GM19468 (cell line): ENCODE measurements around the gene NEURL4.

Source experiments
- ATAC-seq: cut with Tn5 transposase; IDR thresholded peaks from one replicate; pipeline ENCODE4 v1.9.1; 2021; ENCODE audit warnings: mild to moderate bottlenecking, moderate library complexity, moderate number of reproducible peaks; ENCODE audit not compliant: unreplicated experiment; ENCODE audit errors: extremely low read depth

The NEURL4 gene

DNA sequence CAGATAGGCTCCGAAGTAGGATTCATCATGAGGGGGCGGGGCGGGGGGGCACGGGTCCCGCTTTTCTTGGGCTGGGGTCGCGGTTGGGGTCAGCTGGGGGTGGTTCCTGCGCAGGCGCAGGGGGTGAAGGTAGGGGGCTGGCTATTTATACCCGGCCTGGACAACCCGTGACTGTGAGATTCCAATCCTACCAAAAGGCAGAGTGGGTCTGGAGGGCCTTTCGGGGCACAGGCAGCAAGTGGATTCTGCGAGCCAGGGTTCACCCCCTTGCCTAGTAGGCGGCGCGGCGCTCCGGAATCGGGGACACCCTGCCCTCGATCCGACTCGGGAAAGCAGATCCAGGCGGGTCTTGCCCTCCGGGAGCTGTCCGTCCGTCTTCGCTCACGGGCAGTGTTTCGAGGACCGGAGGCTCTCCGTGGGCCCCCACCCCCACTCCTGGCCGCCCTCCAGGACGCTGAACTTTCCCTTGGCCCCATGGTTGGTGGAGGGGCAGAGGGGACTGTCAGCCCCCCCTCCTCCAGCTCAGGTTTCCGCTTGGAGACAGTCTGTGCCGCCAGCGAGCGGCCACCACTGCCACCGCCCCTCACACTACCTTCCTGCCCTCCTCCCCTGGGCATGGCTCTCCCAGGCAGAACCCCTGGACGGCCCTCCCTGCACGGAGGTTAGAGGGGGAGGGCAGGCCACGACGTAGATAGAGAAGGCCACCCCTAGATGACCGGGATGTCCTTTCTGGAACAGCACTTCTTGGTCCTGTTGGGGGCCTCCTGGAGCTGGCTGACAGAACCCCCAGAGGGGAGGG is 47.0 kb downstream of the NEURL4 start:
- ATAC-seq, result no peak

DNA sequence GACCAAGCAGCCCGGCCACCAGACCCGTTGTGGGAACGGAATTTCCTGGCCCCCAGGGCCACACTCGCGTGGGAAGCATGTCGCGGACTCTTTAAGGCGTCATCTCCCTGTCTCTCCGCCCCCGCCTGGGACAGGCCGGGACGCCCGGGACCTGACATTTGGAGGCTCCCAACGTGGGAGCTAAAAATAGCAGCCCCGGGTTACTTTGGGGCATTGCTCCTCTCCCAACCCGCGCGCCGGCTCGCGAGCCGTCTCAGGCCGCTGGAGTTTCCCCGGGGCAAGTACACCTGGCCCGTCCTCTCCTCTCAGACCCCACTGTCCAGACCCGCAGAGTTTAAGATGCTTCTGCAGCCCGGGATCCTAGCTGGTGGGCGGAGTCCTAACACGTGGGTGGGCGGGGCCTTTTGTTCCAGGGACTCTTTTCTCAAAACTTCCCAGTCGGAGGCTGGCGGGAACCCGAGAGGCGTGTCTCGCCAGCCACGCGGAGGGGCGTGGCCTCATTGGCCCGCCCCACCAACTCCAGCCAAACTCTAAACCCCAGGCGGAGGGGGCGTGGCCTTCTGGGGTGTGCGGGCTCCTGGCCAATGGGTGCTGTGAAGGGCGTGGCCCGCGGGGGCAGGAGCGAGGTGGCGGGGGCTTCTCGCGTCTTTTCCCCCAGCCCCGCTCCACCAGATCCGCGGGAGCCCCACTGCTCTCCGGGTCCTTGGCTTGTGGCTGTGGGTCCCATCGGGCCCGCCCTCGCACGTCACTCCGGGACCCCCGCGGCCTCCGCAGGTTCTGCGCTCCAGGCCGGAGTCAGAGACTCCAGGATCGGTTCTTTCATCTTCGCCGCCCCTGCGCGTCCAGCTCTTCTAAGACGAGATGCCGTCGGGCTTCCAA is 47.8 kb downstream of the NEURL4 start, which contains the start of gene SLC2A4:
SLC2A4 (plus strand) TSS at position 645 of the 879 bp plus-strand sequence; CDS start at position 862, 217 bp downstream.
- no peak for ATAC-seq

DNA sequence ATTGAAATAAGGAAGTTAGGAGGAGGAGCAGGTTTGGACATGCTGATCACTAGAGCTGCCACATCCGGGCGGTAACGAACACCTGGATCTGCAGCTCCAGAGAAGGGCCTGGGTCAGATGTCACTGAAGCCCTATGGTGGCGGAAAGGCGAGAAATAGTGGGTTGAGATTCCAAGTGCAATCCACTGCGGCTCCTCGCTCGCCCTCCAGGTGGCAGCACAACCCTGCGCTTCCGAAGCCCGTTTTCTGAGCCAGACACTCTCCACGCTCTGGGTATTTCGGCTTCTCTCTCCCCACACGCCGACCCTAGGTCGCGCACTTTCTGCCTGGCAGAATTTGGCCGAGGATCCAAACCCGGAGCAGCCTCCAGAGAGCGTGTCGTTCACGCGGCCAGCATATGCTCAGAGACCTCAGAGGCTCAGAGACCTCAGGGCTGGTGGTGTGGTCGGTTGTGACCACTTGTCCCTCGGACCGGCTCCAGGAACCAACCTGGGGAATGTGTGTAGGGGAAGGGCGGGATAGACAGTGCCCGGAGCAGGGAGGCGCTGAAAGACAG is 48.5 kb downstream of the NEURL4 start:
- no peak for ATAC-seq

DNA sequence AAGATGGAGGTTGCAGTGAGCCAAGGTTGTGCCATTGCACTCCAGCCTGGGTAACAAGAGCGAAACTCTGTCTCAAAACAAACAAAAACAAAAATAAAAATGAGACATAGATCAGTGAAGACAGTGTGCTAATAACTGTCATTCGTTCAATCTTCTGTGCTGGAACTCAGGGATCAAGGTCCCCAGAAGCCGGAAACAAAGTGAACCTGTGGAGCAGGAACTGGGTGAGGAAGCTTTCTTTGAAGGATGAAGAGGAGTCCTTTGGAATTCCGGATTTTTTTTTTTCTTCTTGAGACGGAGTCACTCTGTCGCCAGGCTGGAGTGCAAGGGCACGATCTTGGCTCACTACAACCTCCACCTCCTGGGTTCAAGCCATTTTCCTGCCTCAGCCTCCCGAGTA is 49.7 kb downstream of the NEURL4 start:
- no peak for ATAC-seq

DNA sequence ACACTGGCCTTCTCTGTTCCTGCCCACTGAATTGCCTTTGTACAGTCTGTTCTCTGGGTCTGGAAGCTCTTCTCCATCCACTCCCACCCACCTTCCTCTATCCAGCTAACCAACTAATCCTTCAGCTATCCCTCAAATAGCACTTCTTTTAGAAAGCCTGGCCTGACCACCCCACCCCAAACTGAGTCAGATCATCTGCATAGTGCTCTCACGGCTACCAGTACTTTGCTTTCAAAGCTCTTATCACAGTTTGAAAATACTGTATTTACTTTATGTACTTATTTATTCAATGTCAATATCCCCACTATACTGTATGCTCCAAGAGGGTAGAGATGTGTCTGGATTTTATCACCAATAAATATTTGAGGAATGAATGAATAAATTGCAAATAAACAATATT is 62.4 kb downstream of the NEURL4 start:
- ATAC-seq, result no peak
